Uterus (tissue), 4 donors: ENCODE results near the gene ELAPOR1. TPM values are rescaled to one million over a fixed set of nuclear protein-coding genes. Genes with fewer than 3 reads are reported as not detected.

Experiments used
- DNase-seq, 2 donors: peaks; one replicate each; pipeline ENCODE4 v3.0.0-alpha.2; 2019 to 2020
- H3K27ac ChIP-seq, 2 donors: fragments of 200-600 bp; sonication (generic); 1 replicate in 1 of 2; 2 replicates in 1 of 2; pipeline ENCODE4 v1.5.1; 2016 to 2018
- H3K27me3 ChIP-seq, 2 donors: fragments of 200-600 bp; sonication (generic); one replicate each; pipeline ENCODE4 v1.5.1; 2018 to 2019; ENCODE audit warnings: control low read depth in 1 of 2
- H3K36me3 ChIP-seq, 2 donors: fragments of 200-600 bp; sonication (generic); one replicate each; pipeline ENCODE4 v1.5.1; 2019; ENCODE audit warnings: control low read depth in 1 of 2
- H3K4me1 ChIP-seq, 2 donors: fragments of 200-600 bp; sonication (generic); one replicate each; pipeline ENCODE4 v1.5.1; 2018 to 2019; ENCODE audit warnings: control low read depth in 1 of 2
- H3K4me3 ChIP-seq, 2 donors: fragments of 200-600 bp; sonication (generic); 1 replicate in 1 of 2; 2 replicates in 1 of 2; pipeline ENCODE4 v1.5.1; 2018 to 2019; ENCODE audit warnings: mild to moderate bottlenecking in 1 of 2
- H3K9me3 ChIP-seq, 2 donors: fragments of 200-600 bp; sonication (generic); one replicate each; pipeline ENCODE4 v1.5.1; 2019; ENCODE audit warnings: control low read depth in 1 of 2
- CTCF ChIP-seq, 4 experiments: fragments of 200-600 bp in 2 of 4; fragments of 450-650 bp in 2 of 4; sonication (generic) in 2 of 4; IDR thresholded peaks; one replicate each; pipeline ENCODE4 v1.5.1; 2016 to 2019; ENCODE audit warnings: antibody characterized with exemption in 4 of 4, mild to moderate bottlenecking in 2 of 4, moderate library complexity in 1 of 4
- POLR2A ChIP-seq, 2 donors: fragments of 450-650 bp; IDR thresholded peaks; one replicate each; pipeline ENCODE4 v1.6.1; 2016; ENCODE audit warnings: antibody characterized with exemption in 2 of 2, mild to moderate bottlenecking in 1 of 2, moderate library complexity in 1 of 2
- intact Hi-C: fragments of 100-400 bp; cut with DNase I; formaldehyde crosslinking; loops from one replicate; pipeline ENCODE4 v1.15.1; 2023; ENCODE audit warnings: low total_unique reads
- total RNA-seq, 4 donors: library from RNA; depleted of rRNA in 3 of 4; stranded (reverse); fragments of >200 nt in 3 of 4; gene quantifications; one replicate each; pipeline versions ENCODE4 v1.1.0 to v1.2.4, GENCODE V29; 2014 to 2023
- donor health status: DM: yes; HTN: yes; CAD: no.

The ELAPOR1 gene
- total RNA-seq, 4 donors from 2014 or later, result 0.29 to 51.2 (median 2.8) TPM

- Histone ChIP-seq H3K4me3 (no peak overlapping the region), H3K4me1 (no peaks in the 10 kb centered on the region), H3K27ac (no peak overlapping the region), H3K27me3 (no peaks in the 10 kb centered on the region), H3K36me3 (no peaks in the 10 kb centered on the region), H3K9me3 (no peaks in the 10 kb centered on the region)
- TF ChIP-seq CTCF (IDR thresholded peaks at IDR 0.05) (no peak), POLR2A (IDR thresholded peaks at IDR 0.05) (no peak)
- intact Hi-C loops, result no loop called here
- DNase-seq, result no peak
Observed at GRCh38 chr1:109156916-109157385, 43.0 kb downstream of the ELAPOR1 start.

GRCh38 chr1:109158433-109158832, 44.5 kb downstream of the ELAPOR1 start:
- H3K27ac ChIP-seq, result no peak overlapping the region
- no peaks in the 10 kb centered on the region for H3K9me3 ChIP-seq
- no peak for DNase-seq
- intact Hi-C loops, result no loop called here
- H3K27me3 ChIP-seq, result no peaks in the 10 kb centered on the region
- H3K36me3 ChIP-seq, result no peaks in the 10 kb centered on the region
- H3K4me3 ChIP-seq, result no peak overlapping the region
- TF ChIP-seq POLR2A (IDR thresholded peaks at IDR 0.05), result no peak
- no peak for TF ChIP-seq CTCF (IDR thresholded peaks at IDR 0.05)
- no peaks in the 10 kb centered on the region for H3K4me1 ChIP-seq

- no peaks in the 10 kb centered on the region for H3K9me3 ChIP-seq
- no peaks in the 10 kb centered on the region for H3K4me1 ChIP-seq
- no peak overlapping the region for H3K27ac ChIP-seq
- H3K36me3 ChIP-seq, result no peaks in the 10 kb centered on the region
- H3K4me3 ChIP-seq, result no peak overlapping the region
- H3K27me3 ChIP-seq, result no peaks in the 10 kb centered on the region
- intact Hi-C loops, result no loop called here
- TF ChIP-seq POLR2A (IDR thresholded peaks at IDR 0.05) (no peak), CTCF (IDR thresholded peaks at IDR 0.05) (no peak)
- no peak for DNase-seq
Observed at GRCh38 chr1:109159326-109159725, 45.4 kb downstream of the ELAPOR1 start.

- no peaks in the 10 kb centered on the region for H3K27me3 ChIP-seq
- H3K36me3 ChIP-seq, result no peaks in the 10 kb centered on the region
- TF ChIP-seq POLR2A (IDR thresholded peaks at IDR 0.05), result no peak
- no peak for TF ChIP-seq CTCF (IDR thresholded peaks at IDR 0.05)
- intact Hi-C loops, result no loop called here
- H3K4me3 ChIP-seq, result no peak overlapping the region
- H3K27ac ChIP-seq, result no peak overlapping the region
- no peaks in the 10 kb centered on the region for H3K4me1 ChIP-seq
- no peaks in the 10 kb centered on the region for H3K9me3 ChIP-seq
- DNase-seq, result no peak
Observed at GRCh38 chr1:109160071-109160840, 46.3 kb downstream of the ELAPOR1 start.

- Histone ChIP-seq H3K4me1 (no peaks in the 10 kb centered on the region), H3K36me3 (no peaks in the 10 kb centered on the region), H3K9me3 (no peaks in the 10 kb centered on the region), H3K4me3 (no peak overlapping the region), H3K27ac (no peak overlapping the region), H3K27me3 (no peaks in the 10 kb centered on the region)
- intact Hi-C loops, result no loop called here
- TF ChIP-seq CTCF (IDR thresholded peaks at IDR 0.05), result no peak
- no peak for TF ChIP-seq POLR2A (IDR thresholded peaks at IDR 0.05)
- peak in 1 of 2 donors; percentile 23 for DNase-seq
Observed at GRCh38 chr1:109161858-109162606, 48.1 kb downstream of the ELAPOR1 start.
